ENCODE measurements around the gene TNFSF12. TPM values are rescaled to one million over a fixed set of nuclear protein-coding genes. Genes with fewer than 3 reads are reported as not detected.
A peak's percentile ranks its signal among the peaks of the same experiment; 100 is the strongest.

Gene TNFSF12
- total RNA-seq, 2 donors from 2014 or later = 27.4 to 44.2 TPM

DNA sequence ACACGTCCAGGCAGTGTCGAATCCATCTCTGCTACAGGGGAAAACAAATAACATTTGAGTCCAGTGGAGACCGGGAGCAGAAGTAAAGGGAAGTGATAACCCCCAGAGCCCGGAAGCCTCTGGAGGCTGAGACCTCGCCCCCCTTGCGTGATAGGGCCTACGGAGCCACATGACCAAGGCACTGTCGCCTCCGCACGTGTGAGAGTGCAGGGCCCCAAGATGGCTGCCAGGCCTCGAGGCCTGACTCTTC lies 23.4 kb downstream of the TNFSF12 start:
- H3K4me3 Mint-ChIP-seq = peak overlapping the region; percentile 96
- ATAC-seq (replicated peaks) = no peak
- H3K36me3 Mint-ChIP-seq (ENCODE audit: low read depth) = peaks cover 99% of the 10 kb centered on the region
- H3K4me1 Mint-ChIP-seq = peaks cover 22% of the 10 kb centered on the region
- peak overlapping the region; percentile 97 for H3K27ac Mint-ChIP-seq
- no peaks in the 10 kb centered on the region for H3K9me3 Mint-ChIP-seq
- no peaks in the 10 kb centered on the region for H3K27me3 Mint-ChIP-seq

DNA sequence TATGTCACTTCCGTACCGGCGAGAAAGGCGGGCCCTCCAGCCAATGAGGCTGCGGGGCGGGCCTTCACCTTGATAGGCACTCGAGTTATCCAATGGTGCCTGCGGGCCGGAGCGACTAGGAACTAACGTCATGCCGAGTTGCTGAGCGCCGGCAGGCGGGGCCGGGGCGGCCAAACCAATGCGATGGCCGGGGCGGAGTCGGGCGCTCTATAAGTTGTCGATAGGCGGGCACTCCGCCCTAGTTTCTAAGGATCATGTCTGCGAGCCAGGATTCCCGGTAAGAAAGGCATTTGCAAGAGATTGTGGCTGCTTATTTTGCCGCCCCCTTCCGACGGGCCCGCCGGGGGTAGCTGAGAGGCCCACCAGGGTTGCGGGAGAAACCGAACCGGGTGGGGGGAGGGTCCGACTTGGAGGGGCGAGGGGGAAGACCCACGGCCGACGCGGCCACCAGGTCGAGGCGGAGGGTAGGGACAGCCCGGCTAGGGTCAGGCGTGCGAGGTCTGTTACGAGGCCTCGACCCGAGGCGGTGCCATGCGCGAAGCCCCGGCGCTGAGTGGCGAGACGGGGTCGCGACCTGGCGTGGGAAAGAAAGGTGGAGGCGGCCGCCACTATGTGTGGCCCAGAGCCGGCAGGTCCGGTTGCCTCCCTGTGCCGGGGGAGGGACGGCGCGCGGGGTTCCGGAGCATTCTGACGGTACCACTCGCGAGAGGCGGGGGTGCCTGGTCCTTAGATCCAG lies 23.9 kb downstream of the TNFSF12 start:
- H3K36me3 Mint-ChIP-seq (ENCODE audit: low read depth) = peaks cover 99% of the 10 kb centered on the region
- H3K4me1 Mint-ChIP-seq = peaks cover 22% of the 10 kb centered on the region
- H3K4me3 Mint-ChIP-seq = peak overlapping the region; percentile 96
- ATAC-seq (replicated peaks) = peak; percentile 94
- no peaks in the 10 kb centered on the region for H3K27me3 Mint-ChIP-seq
- no peaks in the 10 kb centered on the region for H3K9me3 Mint-ChIP-seq
- H3K27ac Mint-ChIP-seq = peak overlapping the region; percentile 97

DNA sequence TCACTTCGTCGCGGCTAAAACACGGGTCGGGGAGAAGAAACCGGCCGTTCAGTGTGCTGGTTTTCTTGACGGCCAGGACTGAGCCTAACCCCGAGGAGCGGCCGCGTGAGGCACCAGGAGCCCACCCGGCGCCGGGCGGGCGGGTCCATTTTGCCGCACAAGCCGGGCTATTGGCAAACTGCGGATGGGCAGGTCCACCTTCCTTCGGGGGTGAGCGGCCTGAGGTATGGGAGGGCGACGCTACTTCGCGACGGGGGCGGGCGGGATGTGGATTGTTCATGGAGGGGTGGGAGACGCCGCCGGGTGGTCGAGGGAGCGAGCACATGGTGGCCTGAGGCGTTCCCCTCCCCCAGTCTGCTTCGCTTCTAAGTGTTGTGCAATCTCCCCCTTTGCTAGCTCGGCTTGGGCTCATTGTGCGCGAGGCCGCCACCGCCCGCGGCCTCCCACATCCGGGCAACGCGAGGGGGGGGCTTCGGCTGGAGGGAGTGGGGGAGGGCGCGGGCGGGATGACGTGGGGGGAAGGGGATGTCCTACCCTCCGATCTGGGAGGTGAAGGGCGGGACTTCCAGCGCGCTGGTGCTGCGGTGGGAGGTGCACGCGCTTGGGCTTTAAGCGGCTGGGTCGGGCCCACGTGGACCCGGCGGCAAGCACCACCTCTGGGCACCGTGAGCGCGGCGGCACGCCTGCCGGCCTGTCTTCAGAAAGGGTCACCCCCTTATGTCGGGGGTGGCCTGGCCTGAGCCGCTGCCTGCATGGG lies 24.6 kb downstream of the TNFSF12 start:
- Mint-ChIP-seq H3K4me1 (peaks cover 28% of the 10 kb centered on the region), H3K9me3 (no peaks in the 10 kb centered on the region), H3K36me3 (ENCODE audit: low read depth) (peaks cover 100% of the 10 kb centered on the region), H3K27me3 (no peaks in the 10 kb centered on the region), H3K27ac (peak overlapping the region; percentile 93), H3K4me3 (peak overlapping the region; percentile 96)
- peak; percentile 42 for ATAC-seq (replicated peaks)

DNA sequence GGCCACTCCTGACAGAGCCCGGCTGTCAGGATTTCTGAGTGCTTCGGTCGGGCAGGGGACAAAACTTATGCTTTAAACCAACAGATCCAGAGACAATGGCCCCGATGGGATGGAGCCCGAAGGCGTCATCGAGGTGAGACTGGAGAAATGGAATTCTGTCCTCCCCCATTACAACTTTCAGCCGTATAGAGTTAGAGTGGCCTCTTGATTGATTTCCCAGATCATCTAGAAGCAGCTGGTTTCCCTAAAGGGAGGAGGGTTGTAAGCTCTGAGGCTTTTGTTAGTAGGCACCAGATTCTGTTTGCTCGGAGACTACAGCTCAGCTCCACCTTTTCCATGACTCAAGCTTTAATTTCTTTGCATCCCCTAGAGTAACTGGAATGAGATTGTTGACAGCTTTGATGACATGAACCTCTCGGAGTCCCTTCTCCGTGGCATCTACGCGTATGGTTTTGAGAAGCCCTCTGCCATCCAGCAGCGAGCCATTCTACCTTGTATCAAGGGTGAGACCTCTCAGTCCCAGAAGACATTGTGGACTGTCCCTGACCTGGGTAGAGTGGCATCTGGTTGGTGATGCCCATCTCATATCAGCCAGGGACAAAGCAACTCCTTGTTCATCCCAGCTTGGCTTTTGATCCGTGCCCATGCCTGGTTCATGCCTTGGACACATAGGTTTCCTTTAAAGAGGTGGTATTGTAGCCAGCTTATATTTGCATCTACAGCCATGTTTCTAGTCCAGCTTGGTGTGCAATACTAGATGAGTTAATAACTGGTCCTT lies 25.5 kb downstream of the TNFSF12 start:
- Mint-ChIP-seq H3K36me3 (ENCODE audit: low read depth) (peaks cover 100% of the 10 kb centered on the region), H3K4me3 (peak overlapping the region; percentile 96), H3K27ac (peak overlapping the region; percentile 93), H3K27me3 (no peaks in the 10 kb centered on the region), H3K4me1 (peaks cover 33% of the 10 kb centered on the region), H3K9me3 (no peaks in the 10 kb centered on the region)
- no peak for ATAC-seq (replicated peaks)

DNA sequence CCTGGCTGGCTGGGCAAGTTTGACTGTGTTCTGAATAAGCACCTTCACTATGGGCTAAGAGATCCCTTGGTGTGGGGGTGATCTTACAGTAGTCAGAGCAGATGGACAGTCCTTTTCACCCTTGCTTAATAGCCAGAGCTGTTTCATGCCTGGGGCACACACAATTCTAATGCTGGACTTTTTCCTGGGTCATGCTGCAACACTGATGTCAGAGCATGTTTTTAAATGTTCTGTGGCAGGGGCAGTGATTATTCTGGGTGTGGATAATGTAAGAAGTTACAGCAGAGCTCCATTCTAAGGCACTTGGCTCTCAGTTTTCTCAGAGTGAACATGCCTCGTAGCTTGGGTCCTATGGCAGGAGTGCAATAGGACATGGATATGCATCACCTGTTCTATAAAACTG lies 26.6 kb downstream of the TNFSF12 start:
- peak overlapping the region; percentile 96 for H3K4me3 Mint-ChIP-seq
- H3K4me1 Mint-ChIP-seq = peaks cover 44% of the 10 kb centered on the region
- peak overlapping the region; percentile 93 for H3K27ac Mint-ChIP-seq
- ATAC-seq (replicated peaks) = no peak
- H3K36me3 Mint-ChIP-seq (ENCODE audit: low read depth) = peaks cover 100% of the 10 kb centered on the region
- no peaks in the 10 kb centered on the region for H3K27me3 Mint-ChIP-seq
- H3K9me3 Mint-ChIP-seq = no peaks in the 10 kb centered on the region

DNA sequence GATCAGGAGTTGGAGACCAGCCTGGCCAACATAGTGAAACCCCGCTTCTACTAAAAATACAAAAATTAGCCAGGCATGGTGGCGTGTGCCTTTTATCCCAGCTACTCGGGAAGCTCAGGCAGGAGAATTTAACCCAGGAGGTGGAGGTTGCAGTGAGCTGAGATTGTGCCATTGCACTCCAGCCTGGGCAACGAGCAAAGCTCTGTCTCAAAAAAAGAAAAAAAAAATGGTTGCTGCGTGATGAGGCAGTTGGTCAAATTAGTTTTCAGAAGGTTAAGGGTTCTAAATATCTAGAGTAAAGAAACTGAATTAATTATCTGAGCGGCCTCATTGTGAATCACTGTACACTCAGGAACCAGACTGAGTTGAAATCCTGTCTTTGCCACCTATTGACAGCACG lies 27.1 kb downstream of the TNFSF12 start:
- no peak for ATAC-seq (replicated peaks)
- peak overlapping the region; percentile 96 for H3K4me3 Mint-ChIP-seq
- H3K36me3 Mint-ChIP-seq (ENCODE audit: low read depth) = peaks cover 100% of the 10 kb centered on the region
- no peaks in the 10 kb centered on the region for H3K9me3 Mint-ChIP-seq
- H3K4me1 Mint-ChIP-seq = peaks cover 48% of the 10 kb centered on the region
- H3K27ac Mint-ChIP-seq = peak overlapping the region; percentile 24
- H3K27me3 Mint-ChIP-seq = no peaks in the 10 kb centered on the region

DNA sequence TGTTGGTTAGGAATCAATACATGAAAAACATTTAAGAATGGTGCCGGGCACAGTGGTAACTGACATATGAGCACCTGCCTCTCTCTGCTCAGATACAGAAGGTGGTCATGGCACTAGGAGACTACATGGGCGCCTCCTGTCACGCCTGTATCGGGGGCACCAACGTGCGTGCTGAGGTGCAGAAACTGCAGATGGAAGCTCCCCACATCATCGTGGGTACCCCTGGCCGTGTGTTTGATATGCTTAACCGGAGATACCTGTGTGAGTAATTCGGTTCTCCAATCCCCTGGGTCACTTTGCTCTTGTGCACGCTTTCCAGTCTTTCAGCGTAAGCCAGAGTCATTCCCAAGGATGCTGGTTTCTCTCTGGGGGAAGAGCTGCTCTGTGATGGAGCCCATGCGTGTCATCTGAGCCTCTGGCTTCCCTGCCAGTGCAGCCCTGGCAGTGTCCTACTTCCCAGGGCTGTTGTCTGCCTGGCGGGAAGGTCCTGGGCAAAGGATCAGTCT lies 27.6 kb downstream of the TNFSF12 start:
- Mint-ChIP-seq H3K4me3 (peak overlapping the region; percentile 96), H3K27me3 (no peaks in the 10 kb centered on the region), H3K9me3 (no peaks in the 10 kb centered on the region), H3K36me3 (ENCODE audit: low read depth) (peaks cover 100% of the 10 kb centered on the region), H3K4me1 (peaks cover 47% of the 10 kb centered on the region), H3K27ac (peak overlapping the region; percentile 24)
- no peak for ATAC-seq (replicated peaks)

DNA sequence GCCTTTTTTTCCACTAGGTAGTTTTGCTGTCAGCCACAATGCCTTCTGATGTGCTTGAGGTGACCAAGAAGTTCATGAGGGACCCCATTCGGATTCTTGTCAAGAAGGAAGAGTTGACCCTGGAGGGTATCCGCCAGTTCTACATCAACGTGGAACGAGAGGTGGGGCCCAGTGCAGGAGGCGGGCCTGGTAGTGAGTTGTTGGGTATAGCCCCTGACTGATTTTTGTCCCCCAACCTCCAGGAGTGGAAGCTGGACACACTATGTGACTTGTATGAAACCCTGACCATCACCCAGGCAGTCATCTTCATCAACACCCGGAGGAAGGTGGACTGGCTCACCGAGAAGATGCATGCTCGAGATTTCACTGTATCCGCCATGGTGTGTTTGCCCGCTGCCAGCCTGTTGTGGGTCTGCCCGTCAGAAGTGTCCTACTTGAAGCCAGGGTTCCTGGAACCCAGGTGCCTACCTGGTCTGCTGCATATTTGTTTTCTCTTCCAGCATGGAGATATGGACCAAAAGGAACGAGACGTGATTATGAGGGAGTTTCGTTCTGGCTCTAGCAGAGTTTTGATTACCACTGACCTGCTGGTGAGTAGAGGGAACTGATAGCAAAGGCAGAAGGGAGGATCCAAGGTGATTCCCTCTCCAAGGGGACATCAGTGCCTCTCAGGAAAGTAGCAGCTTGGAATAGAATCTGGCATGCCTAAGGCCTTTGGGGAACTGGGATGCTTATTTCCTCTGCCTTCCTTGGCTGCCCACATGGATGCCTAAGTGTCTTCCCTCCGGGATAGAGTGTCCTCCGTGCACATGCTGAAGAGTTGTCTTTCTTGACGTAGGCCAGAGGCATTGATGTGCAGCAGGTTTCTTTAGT lies 28.7 kb downstream of the TNFSF12 start:
- Mint-ChIP-seq H3K36me3 (ENCODE audit: low read depth) (peaks cover 92% of the 10 kb centered on the region), H3K4me3 (peak overlapping the region; percentile 96), H3K27me3 (no peaks in the 10 kb centered on the region), H3K27ac (peak overlapping the region; percentile 62), H3K9me3 (no peaks in the 10 kb centered on the region), H3K4me1 (peaks cover 47% of the 10 kb centered on the region)
- ATAC-seq (replicated peaks) = no peak

DNA sequence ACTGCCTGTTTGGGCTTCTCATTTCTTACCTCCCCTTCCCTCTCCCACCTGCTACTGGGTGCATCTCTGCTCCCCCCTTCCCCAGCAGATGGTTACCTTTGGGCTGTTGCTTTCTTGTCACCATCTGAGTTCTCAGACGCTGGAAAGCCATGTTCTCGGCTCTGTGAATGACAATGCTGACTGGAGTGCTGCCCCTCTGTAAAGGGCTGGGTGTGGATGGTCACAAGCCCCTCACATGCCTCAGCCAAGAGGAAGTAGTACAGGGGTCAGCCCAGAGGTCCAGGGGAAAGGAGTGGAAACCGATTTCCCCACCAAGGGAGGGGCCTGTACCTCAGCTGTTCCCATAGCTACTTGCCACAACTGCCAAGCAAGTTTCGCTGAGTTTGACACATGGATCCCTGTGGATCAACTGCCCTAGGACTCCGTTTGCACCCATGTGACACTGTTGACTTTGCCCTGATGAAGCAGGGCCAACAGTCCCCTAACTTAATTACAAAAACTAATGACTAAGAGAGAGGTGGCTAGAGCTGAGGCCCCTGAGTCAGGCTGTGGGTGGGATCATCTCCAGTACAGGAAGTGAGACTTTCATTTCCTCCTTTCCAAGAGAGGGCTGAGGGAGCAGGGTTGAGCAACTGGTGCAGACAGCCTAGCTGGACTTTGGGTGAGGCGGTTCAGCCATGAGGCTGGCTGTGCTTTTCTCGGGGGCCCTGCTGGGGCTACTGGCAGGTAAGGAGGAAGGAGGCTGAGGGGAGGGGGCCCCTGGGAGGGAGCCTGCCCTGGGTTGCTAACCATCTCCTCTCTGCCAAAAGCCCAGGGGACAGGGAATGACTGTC lies 30.4 kb downstream of the TNFSF12 start, which contains the start of gene CD68:
Gene CD68, plus strand, starts transcription at position 638 of the 833 bp plus-strand sequence. Its CDS starts 40 bp downstream, at position 678.
- Mint-ChIP-seq H3K36me3 (ENCODE audit: low read depth) (peaks cover 88% of the 10 kb centered on the region), H3K27me3 (no peaks in the 10 kb centered on the region), H3K4me1 (peaks cover 47% of the 10 kb centered on the region), H3K27ac (peak within 1 kb of the TSS; percentile 95), H3K9me3 (no peaks in the 10 kb centered on the region), H3K4me3 (peak within 1 kb of the TSS; percentile 96)
- peak; percentile 79 for ATAC-seq (replicated peaks)

DNA sequence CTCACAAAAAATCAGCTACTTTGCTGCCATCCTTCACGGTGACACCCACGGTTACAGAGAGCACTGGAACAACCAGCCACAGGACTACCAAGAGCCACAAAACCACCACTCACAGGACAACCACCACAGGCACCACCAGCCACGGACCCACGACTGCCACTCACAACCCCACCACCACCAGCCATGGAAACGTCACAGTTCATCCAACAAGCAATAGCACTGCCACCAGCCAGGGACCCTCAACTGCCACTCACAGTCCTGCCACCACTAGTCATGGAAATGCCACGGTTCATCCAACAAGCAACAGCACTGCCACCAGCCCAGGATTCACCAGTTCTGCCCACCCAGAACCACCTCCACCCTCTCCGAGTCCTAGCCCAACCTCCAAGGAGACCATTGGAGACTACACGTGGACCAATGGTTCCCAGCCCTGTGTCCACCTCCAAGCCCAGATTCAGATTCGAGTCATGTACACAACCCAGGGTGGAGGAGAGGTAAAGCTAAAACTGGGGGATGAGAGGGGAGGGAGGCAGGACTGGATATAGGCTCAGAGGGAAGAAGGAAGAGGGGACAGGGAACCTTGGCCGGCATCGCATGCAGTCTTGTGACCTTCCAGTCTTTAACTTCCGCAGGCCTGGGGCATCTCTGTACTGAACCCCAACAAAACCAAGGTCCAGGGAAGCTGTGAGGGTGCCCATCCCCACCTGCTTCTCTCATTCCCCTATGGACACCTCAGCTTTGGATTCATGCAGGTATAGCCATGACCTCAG lies 31.2 kb downstream of the TNFSF12 start:
- no peaks in the 10 kb centered on the region for H3K27me3 Mint-ChIP-seq
- peak; percentile 3 for ATAC-seq (replicated peaks)

DNA sequence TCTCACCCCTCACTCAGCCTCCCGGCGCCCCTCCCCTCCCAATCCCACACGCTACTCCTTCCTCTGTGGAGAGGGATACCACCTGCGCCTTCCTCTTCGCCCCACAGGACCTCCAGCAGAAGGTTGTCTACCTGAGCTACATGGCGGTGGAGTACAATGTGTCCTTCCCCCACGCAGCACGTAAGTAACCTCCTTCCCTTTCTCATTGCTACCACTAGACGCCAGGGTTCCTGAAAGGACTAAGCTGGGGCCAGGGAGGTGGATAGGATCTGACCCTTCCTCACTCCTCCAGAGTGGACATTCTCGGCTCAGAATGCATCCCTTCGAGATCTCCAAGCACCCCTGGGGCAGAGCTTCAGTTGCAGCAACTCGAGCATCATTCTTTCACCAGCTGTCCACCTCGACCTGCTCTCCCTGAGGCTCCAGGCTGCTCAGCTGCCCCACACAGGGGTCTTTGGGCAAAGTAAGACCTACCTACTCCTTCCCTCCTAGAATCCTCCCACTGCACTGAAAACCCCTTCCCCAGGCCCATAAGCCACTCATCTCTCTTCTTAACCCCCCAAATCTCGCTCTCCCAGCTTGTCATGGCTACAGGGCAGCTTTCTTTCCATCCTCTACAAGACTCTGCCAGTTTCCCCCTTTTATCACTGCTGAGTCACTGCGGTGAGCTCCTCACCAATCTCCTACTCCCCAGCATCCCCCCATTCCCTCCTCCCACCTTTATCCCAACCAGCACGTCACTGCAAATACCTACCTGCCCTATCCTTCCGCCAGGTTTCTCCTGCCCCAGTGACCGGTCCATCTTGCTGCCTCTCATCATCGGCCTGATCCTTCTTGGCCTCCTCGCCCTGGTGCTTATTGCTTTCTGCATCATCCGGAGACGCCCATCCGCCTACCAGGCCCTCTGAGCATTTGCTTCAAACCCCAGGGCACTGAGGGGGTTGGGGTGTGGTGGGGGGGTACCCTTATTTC lies 32.0 kb downstream of the TNFSF12 start:
- Mint-ChIP-seq H3K9me3 (no peaks in the 10 kb centered on the region), H3K27me3 (no peaks in the 10 kb centered on the region), H3K27ac (peak overlapping the region; percentile 95), H3K4me3 (peak overlapping the region; percentile 96), H3K36me3 (ENCODE audit: low read depth) (peaks cover 86% of the 10 kb centered on the region), H3K4me1 (peaks cover 48% of the 10 kb centered on the region)
- no peak for ATAC-seq (replicated peaks)

More for the DNA sequence above, 31.2 kb downstream of the TNFSF12 start:
- H3K36me3 Mint-ChIP-seq (ENCODE audit: low read depth) = peaks cover 88% of the 10 kb centered on the region
- peak overlapping the region; percentile 96 for H3K4me3 Mint-ChIP-seq
- no peaks in the 10 kb centered on the region for H3K9me3 Mint-ChIP-seq
- H3K4me1 Mint-ChIP-seq = peaks cover 44% of the 10 kb centered on the region
- peak overlapping the region; percentile 95 for H3K27ac Mint-ChIP-seq

All from activated T-helper 17 cell treated with anti-CD3 and anti-CD28 coated beads, Interleukin-2, amount 50 U/mL, for 72 hours (primary cell).